HG03571 (cell line): Measurements from ENCODE around the gene RIMBP3B.
A peak's percentile ranks its signal among the peaks of the same experiment; 100 is the strongest.
"Not testable (repeated sequence)": the region's sequence is repeated elsewhere in the genome, so short reads cannot be mapped to it uniquely, and the experiment has no call there.

Source experiments
- ATAC-seq: cut with Tn5 transposase; IDR thresholded peaks from one replicate; pipeline ENCODE4 v1.9.1; 2021; ENCODE audit not compliant: unreplicated experiment

The RIMBP3B gene

GRCh38 chr22:21417853-21418252 is 34.3 kb downstream of the RIMBP3B start:
- ATAC-seq: peak; percentile 9

DNA sequence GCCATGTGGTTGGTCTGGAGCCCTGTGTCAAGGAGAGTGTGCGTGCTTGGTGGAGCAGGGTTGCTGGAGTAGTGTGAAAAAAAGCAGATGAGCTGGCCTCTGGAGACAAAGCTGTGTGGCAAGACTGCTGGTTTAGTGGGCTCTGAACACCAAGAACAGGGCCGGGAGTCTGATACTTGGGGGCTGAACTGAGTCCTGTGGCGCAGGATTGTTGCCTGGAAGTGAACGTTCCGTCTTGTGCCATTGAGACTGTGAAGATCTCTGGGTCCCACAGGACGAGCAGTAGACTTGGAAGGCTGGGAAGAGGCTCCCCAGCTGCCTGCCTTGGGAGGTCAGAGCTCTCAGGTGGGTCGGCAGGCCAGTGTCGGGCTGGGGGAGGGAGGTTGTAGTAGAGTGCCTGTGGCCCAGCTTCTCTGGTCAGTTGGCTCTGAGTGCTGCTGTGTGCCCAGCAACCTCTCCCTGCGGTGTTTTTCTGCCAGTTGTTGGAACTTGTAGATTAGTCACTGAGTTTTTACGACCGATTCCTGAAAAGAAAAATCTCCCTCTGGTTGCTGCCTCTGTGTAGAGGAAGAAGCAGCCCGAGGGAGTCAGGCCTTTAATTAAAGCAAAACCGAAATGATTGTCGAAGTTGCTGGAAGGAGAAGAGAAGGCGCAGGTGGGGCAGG is 35.6 kb downstream of the RIMBP3B start:
- not testable (repeated sequence) for ATAC-seq

- not testable (repeated sequence) for ATAC-seq
These were observed 36.7 kb downstream of the RIMBP3B start for GRCh38 chr22:21420180-21420763.

- ATAC-seq: not testable (repeated sequence)
These were observed 40.6 kb downstream of the RIMBP3B start for GRCh38 chr22:21424084-21424709.

- ATAC-seq: not testable (repeated sequence)
These were observed 51.1 kb downstream of the RIMBP3B start for GRCh38 chr22:21434378-21435233.

DNA sequence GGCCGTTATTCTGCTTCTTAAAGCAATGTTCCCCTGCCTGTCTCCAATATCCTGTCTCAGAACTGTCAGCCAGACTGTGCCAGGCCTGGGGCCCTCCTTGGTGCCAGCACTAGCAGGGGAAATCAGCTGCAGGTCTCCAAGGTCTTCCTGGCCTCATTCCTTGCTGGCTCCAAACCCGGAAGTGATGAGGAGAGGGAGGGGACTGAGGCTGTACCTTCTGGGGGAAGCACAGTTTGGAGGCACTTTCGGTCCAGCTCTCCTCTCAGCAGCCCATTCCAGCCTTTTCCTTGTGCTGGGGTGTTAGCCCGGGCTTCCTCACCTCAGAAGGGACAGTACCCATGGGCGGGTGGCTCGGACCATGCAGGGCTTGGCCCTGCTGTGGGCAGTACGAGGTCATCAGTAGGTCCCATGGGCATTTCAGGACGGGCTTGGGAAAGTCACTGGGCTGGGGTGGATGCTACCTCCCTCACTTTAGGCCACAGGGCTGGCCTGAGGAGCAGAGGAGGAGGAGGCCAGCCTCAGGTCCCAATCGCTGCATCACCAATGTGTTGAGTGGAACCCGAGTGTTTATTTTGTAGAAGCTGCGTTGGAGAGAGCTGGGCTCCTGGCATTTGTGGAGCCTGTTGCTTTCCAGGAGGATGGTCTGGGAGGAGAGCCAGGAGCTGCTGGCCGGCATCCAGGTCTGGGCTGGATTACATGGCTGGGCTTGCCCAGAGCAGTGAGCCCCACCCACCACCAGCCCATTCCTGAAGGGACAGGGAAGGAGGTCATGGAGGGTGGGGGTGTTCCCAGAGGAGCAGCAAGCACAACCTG is 52.7 kb downstream of the RIMBP3B start:
- not testable (repeated sequence) for ATAC-seq

GRCh38 chr22:21438013-21438412 is 54.5 kb downstream of the RIMBP3B start:
- not testable (repeated sequence) for ATAC-seq
